Heart right ventricle (tissue), 16 donors: ENCODE measurements around the gene TRMT1. TPM values are rescaled to one million over a fixed set of nuclear protein-coding genes. Genes with fewer than 3 reads are reported as not detected.

Experiments used
- ATAC-seq, 8 donors: fragments of 200-7000 bp; cut with Tn5 transposase; one replicate each; pipeline ENCODE4 v1.9.1; 2020; ENCODE audit warnings: mild to moderate bottlenecking in 8 of 8, moderate library complexity in 8 of 8, moderate number of reproducible peaks in 1 of 8
- DNase-seq, 2 donors: peaks; one replicate each; pipeline ENCODE4 v3.0.0-alpha.2; 2020
- H3K27ac ChIP-seq, 10 donors: fragments of 200-600 bp; sonication (generic) in 2 of 10; one replicate each; pipeline versions ENCODE4 v1.5.0 to v1.8.0; 2020 to 2022; ENCODE audit warnings: mild to moderate bottlenecking in 3 of 10
- H3K27me3 ChIP-seq, 7 donors: fragments of 200-600 bp; one replicate each; pipeline ENCODE4 v1.8.0; 2021 to 2022; ENCODE audit warnings: mild to moderate bottlenecking in 2 of 7
- H3K36me3 ChIP-seq, 9 donors: fragments of 200-600 bp; sonication (generic) in 1 of 9; one replicate each; pipeline versions ENCODE4 v1.5.0 to v1.8.0; 2020 to 2022; ENCODE audit warnings: mild to moderate bottlenecking in 2 of 9
- H3K4me1 ChIP-seq, 9 donors: fragments of 200-600 bp; sonication (generic) in 1 of 9; one replicate each; pipeline versions ENCODE4 v1.5.0 to v1.8.0; 2020 to 2022; ENCODE audit warnings: mild to moderate bottlenecking in 4 of 9
- H3K4me3 ChIP-seq, 10 donors: fragments of 200-600 bp; sonication (generic) in 2 of 10; one replicate each; pipeline versions ENCODE4 v1.5.0 to v1.8.0; 2020 to 2022; ENCODE audit warnings: mild to moderate bottlenecking in 7 of 10, moderate library complexity in 2 of 10
- H3K9me3 ChIP-seq, 11 donors: fragments of 200-600 bp in 10 of 11; sonication (generic) in 2 of 11; one replicate each; pipeline versions ENCODE4 v1.5.0 to v1.8.0; 2013 to 2022; ENCODE audit warnings: mild to moderate bottlenecking in 2 of 11, control low read depth in 1 of 11, moderate library complexity in 1 of 11
- CTCF ChIP-seq, 9 donors: fragments of 200-600 bp; sonication (generic) in 2 of 9; IDR thresholded peaks; one replicate each; pipeline versions ENCODE4 v1.5.0 to v1.8.0; 2021 to 2022; ENCODE audit warnings: antibody characterized with exemption in 9 of 9, mild to moderate bottlenecking in 5 of 9, moderate library complexity in 1 of 9
- WGBS, 2 donors: extraction: QIAGEN DNeasy Blood & Tissue Kit; methylation state at CpG; one replicate each; pipeline ENCODE4 v1.1.7; 2013; ENCODE audit warnings: inconsistent platforms in 1 of 2; 5-methylcytosine and 5-hydroxymethylcytosine counted together
- intact Hi-C, 10 donors: fragments of 100-400 bp; cut with DNase I; formaldehyde crosslinking; loops; one replicate each; pipeline versions ENCODE4 v1.11.1 to v1.14.2; 2022
- polyA plus RNA-seq, 2 donors: library from polyadenylated mRNA; stranded (reverse); fragments of 200-250 nt; gene quantifications; one replicate each; pipeline ENCODE4 v1.2.3, GENCODE V29; 2013
- total RNA-seq, 10 donors: library from RNA; stranded (reverse); fragmentation: NEBNext Ultra II Directional in 3 of 10; extraction: Animal tissue kit (Norgen Biotek cat#: 25700) in 3 of 10; gene quantifications; one replicate each; pipeline versions ENCODE4 v1.2.1 to v1.2.4, GENCODE V29; 2021 to 2023
- donor health status: Arrhythmogenic right ventricular cardiomyopathy.
- donor health status: ischemic (EF 13 %, LVEDD 7.1; RV severe dilation, severe dysfunction).
- donor health status: healthy with polysubstance abuse.
- donor health status: DM: no; HTN: yes; CAD: no.
- donor health status: DM: no; HTN: no; CAD: no.
- donor health status: ischemic (EF 25% LVEDD 6.9; RV normal size, moderate dysfunction).
- donor health status: ischemic (EF 25% LVEDD 5.7; RV mildly dilated, moderate dysfunction).
- donor health status: healthy.
- donor health status: DM: yes; HTN: yes; CAD: no.
- donor health status: Ischemic cardiomyopathy.
- donor health status: ischemic (EF 35%, LVEDD 5.7; RV mildly dilated, moderate dysfunction).
- donor health status: nonischemic (EF 11% LVEDD 7.7; RV severe dilation, severe dysfunction).
- donor health status: DM: yes; HTN: yes; CAD: no.
- donor health status: PGD.
- donor health status: ischemic (EF 29% LVEDD 5.4; RV normal size, mild dysfunction).
- donor health status: nonischemic (EF 23%, LVEDD 6.1; RV moderate dilation, normal function).

TRMT1 gene
- total and polyA plus RNA-seq, 12 donors: 10.5 to 54.0 (median 14.8) TPM

- H3K27ac ChIP-seq: peak overlapping the region in 8 of 10 donors; percentile 30 to 85 (median 67)
- H3K27me3 ChIP-seq: no peaks in the 10 kb centered on the region
- DNase-seq (no peak), ATAC-seq (peak in 3 of 8 donors; percentile 2 to 12 (median 10))
- 46 to 68% methylated on average over 6 of the region's 6 CpGs for WGBS, 2 donors
- intact Hi-C loops: loop anchor here in 4 of 10 donors (5.0 kb wide), 4 partner anchors 79 to 94 kb away; partner anchors contain the start of gene NFIX (in 1 of the 4)
- no peak overlapping the region for H3K4me3 ChIP-seq
- H3K4me1 ChIP-seq: peaks cover 29 to 81% (median 47%) of the 10 kb centered on the region in 9 donors
- no peak for TF ChIP-seq CTCF (IDR thresholded peaks at IDR 0.05)
- peaks cover 0 to 73% (median 16%) of the 10 kb centered on the region in 9 donors for H3K36me3 ChIP-seq
- H3K9me3 ChIP-seq: no peaks in the 10 kb centered on the region
Measured at GRCh38 chr19:13076787-13077186, 39.8 kb downstream of the TRMT1 start.

- DNase-seq (no peak), ATAC-seq (no peak)
- H3K4me3 ChIP-seq: no peak overlapping the region
- peaks cover 29 to 82% (median 52%) of the 10 kb centered on the region in 9 donors for H3K4me1 ChIP-seq
- H3K36me3 ChIP-seq: peaks cover 0 to 68% (median 16%) of the 10 kb centered on the region in 9 donors
- H3K27ac ChIP-seq: peak overlapping the region in 7 of 10 donors; percentile 40 to 85 (median 69)
- WGBS, 2 donors: 81 to 84% methylated on average over 8 of the region's 8 CpGs
- TF ChIP-seq CTCF (IDR thresholded peaks at IDR 0.05): no peak
- no peaks in the 10 kb centered on the region for H3K27me3 ChIP-seq
- H3K9me3 ChIP-seq: no peaks in the 10 kb centered on the region
- intact Hi-C loops: loop anchor here in 4 of 10 donors (5.0 kb wide), 4 partner anchors 79 to 94 kb away; partner anchors contain the start of gene NFIX (in 1 of the 4)
Measured at GRCh38 chr19:13076320-13076719, 40.2 kb downstream of the TRMT1 start.

- peaks cover 0 to 55% (median 16%) of the 10 kb centered on the region in 9 donors for H3K36me3 ChIP-seq
- intact Hi-C loops: no loop called here
- no peak for ATAC-seq
- no peak overlapping the region for H3K27ac ChIP-seq
- no peak overlapping the region for H3K4me3 ChIP-seq
- H3K9me3 ChIP-seq: no peaks in the 10 kb centered on the region
- peaks cover 33 to 87% (median 60%) of the 10 kb centered on the region in 9 donors for H3K4me1 ChIP-seq
- DNase-seq: no peak
- no peak for TF ChIP-seq CTCF (IDR thresholded peaks at IDR 0.05)
- 80 to 90% methylated on average over 4 of the region's 4 CpGs for WGBS, 2 donors
- H3K27me3 ChIP-seq: no peaks in the 10 kb centered on the region
Measured at GRCh38 chr19:13074378-13074777, 42.2 kb downstream of the TRMT1 start.

GRCh38 chr19:13073263-13073662 lies 43.3 kb downstream of the TRMT1 start:
- 79 to 80% methylated on average over 5 of the region's 5 CpGs for WGBS, 2 donors

More at GRCh38 chr19:13073263-13073662, 43.3 kb downstream of the TRMT1 start:
- TF ChIP-seq CTCF (IDR thresholded peaks at IDR 0.05): no peak
- DNase-seq (no peak), ATAC-seq (no peak)
- intact Hi-C loops: no loop called here
- no peaks in the 10 kb centered on the region for H3K27me3 ChIP-seq
- peaks cover 32 to 87% (median 60%) of the 10 kb centered on the region in 9 donors for H3K4me1 ChIP-seq
- H3K27ac ChIP-seq: peak overlapping the region in 1 of 10 donors; percentile 21
- H3K4me3 ChIP-seq: no peak overlapping the region
- H3K9me3 ChIP-seq: no peaks in the 10 kb centered on the region
- H3K36me3 ChIP-seq: peaks cover 0 to 47% (median 16%) of the 10 kb centered on the region in 9 donors
